Measurements from ENCODE around the gene PAWR. TPM values are rescaled to one million over a fixed set of nuclear protein-coding genes. Genes with fewer than 3 reads are reported as not detected.

Gene PAWR
- polyA plus RNA-seq, 2 of the 4 experiments (the other 2 are of a cell fraction), result 40.8 to 55.2 TPM

GRCh38 chr12:79555028-79555925 lies 135.5 kb downstream of the PAWR start (continued):
- TF ChIP-seq CEBPB (IDR thresholded peaks at IDR 0.05) (0 out of 4 replicates have a peak, but pooled peaks of 1 of the 2 experiments have one; percentile 28), BCL3 (IDR thresholded peaks at IDR 0.05) (no peak), SMC3 (IDR thresholded peaks at IDR 0.05) (peak; percentile 82)

GRCh38 chr12:79553863-79554574 lies 136.7 kb downstream of the PAWR start:
- ChIA-PET POLR2A (no interaction called here), CTCF (interaction anchor here (0.6 to 1.8 kb wide), 4 partner anchors 134 to 633 kb away, joined by 3 to 9 read pairs (median 4); no protein-coding TSS in a partner anchor)
- Histone ChIP-seq H3K4me2 (no peak overlapping the region), H3K4me3 (no peak overlapping the region), H3K27ac (no peak overlapping the region), H3K9me3 (peaks cover 32% of the 10 kb centered on the region), H3K4me1 (peaks cover 27% of the 10 kb centered on the region)
- no peak for ATAC-seq
- TF ChIP-seq TP53 (CRISPR knock-in tag; IDR thresholded peaks at IDR 0.05) (no peak), EP300 (IDR thresholded peaks at IDR 0.05) (no peak)
- FAIRE-seq, result no peak
- WGBS (ENCODE audit: missing lambda C conversion rate), result 95% methylated on average over 17 of the region's 24 CpGs
- DNase-seq (ENCODE audit: low read depth in 1 of 2, low spot score in 1 of 2), result no peak

- no peak overlapping the region for H3K27ac ChIP-seq
- TF ChIP-seq GATA3 (IDR thresholded peaks at IDR 0.05; ENCODE audit: borderline replicate concordance) (no peak), CTCF (IDR thresholded peaks at IDR 0.05) (no peak), CBX2 (IDR thresholded peaks at IDR 0.05; ENCODE audit: borderline replicate concordance, low read depth) (no peak), HEYL (CRISPR knock-in tag; IDR thresholded peaks at IDR 0.05) (no peak), RFX5 (IDR thresholded peaks at IDR 0.05) (no peak), ZSCAN20 (CRISPR knock-in tag; IDR thresholded peaks at IDR 0.05) (no peak), NFE2L2 (conservative IDR thresholded peaks at IDR 0.05; ENCODE audit: low read length) (no peak), CHD2 (IDR thresholded peaks at IDR 0.05; ENCODE audit: low read length, partially characterized antibody) (no peak), EHF (CRISPR knock-in tag; IDR thresholded peaks at IDR 0.05) (no peak)
- 97% methylated on average over 6 of the region's 6 CpGs for WGBS (ENCODE audit: missing lambda C conversion rate)
- peaks cover 32% of the 10 kb centered on the region for H3K9me3 ChIP-seq
- no peak overlapping the region for H3K4me3 ChIP-seq
- ChIA-PET CTCF (interaction anchor here (0.6 to 1.8 kb wide), 5 partner anchors 24 to 186 kb away, joined by 3 to 6 read pairs (median 4); no protein-coding TSS in a partner anchor), POLR2A (no interaction called here)
- FAIRE-seq, result no peak
- peaks cover 41% of the 10 kb centered on the region for H3K4me1 ChIP-seq
- DNase-seq (ENCODE audit: low read depth in 1 of 2, low spot score in 1 of 2), result no peak
- no peak for ATAC-seq
- no peak overlapping the region for H3K4me2 ChIP-seq
Measured at GRCh38 chr12:79552192-79552591, 138.6 kb downstream of the PAWR start.

- peak overlapping the region; percentile 83 to 88 for H3K27ac ChIP-seq
- TF ChIP-seq MAFK (IDR thresholded peaks at IDR 0.05; ENCODE audit: partially characterized antibody) (peak; percentile 37), GATA3 (IDR thresholded peaks at IDR 0.05; ENCODE audit: borderline replicate concordance) (peak; percentile 65), KDM5A (IDR thresholded peaks at IDR 0.05) (no peak), CHD2 (IDR thresholded peaks at IDR 0.05; ENCODE audit: low read length, partially characterized antibody) (no peak), HMGXB4 (CRISPR knock-in tag; IDR thresholded peaks at IDR 0.05; ENCODE audit: borderline replicate concordance) (no peak), PBX3 (IDR thresholded peaks at IDR 0.05) (no peak), MAZ (IDR thresholded peaks at IDR 0.05; ENCODE audit: borderline replicate concordance, low read depth, low read length) (no peak), FOSL2 (IDR thresholded peaks at IDR 0.05) (no peak), FOSL2 (CRISPR knock-in tag; IDR thresholded peaks at IDR 0.05) (peak; percentile 15; the same call in 1 of the 2 replicates)
- ChIA-PET CTCF (interaction anchor here (0.6 to 2.7 kb wide), 6 partner anchors 12 to 188 kb away, joined by 4 to 25 read pairs (median 5); no protein-coding TSS in a partner anchor), POLR2A (no interaction called here)
- no peak overlapping the region for H3K4me3 ChIP-seq
- 76% methylated on average over 4 of the region's 4 CpGs for WGBS (ENCODE audit: missing lambda C conversion rate)
- FAIRE-seq (no peak), ATAC-seq (no peak), DNase-seq (ENCODE audit: low read depth in 1 of 2, low spot score in 1 of 2) (peak in 1 of 2 experiments; percentile 36)
- peak overlapping the region; percentile 76; the same call in 2 of the 3 replicates for H3K4me2 ChIP-seq
- peaks cover 32% of the 10 kb centered on the region for H3K9me3 ChIP-seq
- peaks cover 48% of the 10 kb centered on the region for H3K4me1 ChIP-seq
Measured at GRCh38 chr12:79549531-79550271, 141.1 kb downstream of the PAWR start.
